Measurements from ENCODE around the gene SCGN.

SCGN gene

DNA sequence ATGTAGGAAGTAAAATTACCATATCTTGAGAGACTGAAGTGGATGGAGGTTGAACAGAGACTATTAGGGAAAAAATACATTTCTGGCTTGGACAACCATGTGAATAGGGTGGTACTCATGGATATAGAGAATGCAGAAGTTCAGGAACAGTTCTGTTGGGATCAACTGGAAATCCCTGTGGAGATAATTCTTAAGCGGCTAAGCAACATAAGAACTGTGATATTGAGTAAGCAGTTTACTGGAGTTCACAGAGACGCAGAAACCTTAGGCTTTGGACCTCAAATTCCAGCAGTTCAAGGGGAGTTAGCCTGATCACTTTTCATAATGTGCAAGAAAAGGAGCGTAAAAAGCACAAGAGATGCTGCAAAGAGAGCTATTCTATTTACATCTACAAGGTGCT, 78.9 kb downstream of the SCGN start:
- Histone ChIP-seq H3K79me2 (ENCODE audit: insufficient read depth, low read length) (no peaks in the 10 kb centered on the region), H3F3A (ENCODE audit: low read depth) (no peaks in the 10 kb centered on the region), H3K4me1 (ENCODE audit: insufficient read depth, low read length, poor library complexity, severe bottlenecking) (no peaks in the 10 kb centered on the region), H3K9me2 (replicated peaks; ENCODE audit: low read depth, low read length) (no peaks in the 10 kb centered on the region), H3K9me3 (ENCODE audit: insufficient read depth, low read depth, low read length) (no peaks in the 10 kb centered on the region), H3K36me3 (ENCODE audit: insufficient read depth, low read length) (no peaks in the 10 kb centered on the region), H4K20me1 (ENCODE audit: insufficient read depth, low read length, poor library complexity, severe bottlenecking) (no peaks in the 10 kb centered on the region), H3K27me3 (ENCODE audit: insufficient read depth, low read length, poor library complexity, severe bottlenecking) (no peaks in the 10 kb centered on the region), H3K4me3 (ENCODE audit: low read length, poor library complexity, severe bottlenecking) (no peak overlapping the region), H2AFZ (ENCODE audit: low read length) (no peak overlapping the region), H3K4me2 (ENCODE audit: low read depth, low read length, poor library complexity, severe bottlenecking) (no peak overlapping the region), H3K9ac (ENCODE audit: low read depth, low read length, poor library complexity, severe bottlenecking) (no peak overlapping the region)
- TF ChIP-seq EZH2phosphoT487 (IDR thresholded peaks at IDR 0.05; ENCODE audit: borderline replicate concordance) = no peak
- TF ChIP-seq, protein P1, sequence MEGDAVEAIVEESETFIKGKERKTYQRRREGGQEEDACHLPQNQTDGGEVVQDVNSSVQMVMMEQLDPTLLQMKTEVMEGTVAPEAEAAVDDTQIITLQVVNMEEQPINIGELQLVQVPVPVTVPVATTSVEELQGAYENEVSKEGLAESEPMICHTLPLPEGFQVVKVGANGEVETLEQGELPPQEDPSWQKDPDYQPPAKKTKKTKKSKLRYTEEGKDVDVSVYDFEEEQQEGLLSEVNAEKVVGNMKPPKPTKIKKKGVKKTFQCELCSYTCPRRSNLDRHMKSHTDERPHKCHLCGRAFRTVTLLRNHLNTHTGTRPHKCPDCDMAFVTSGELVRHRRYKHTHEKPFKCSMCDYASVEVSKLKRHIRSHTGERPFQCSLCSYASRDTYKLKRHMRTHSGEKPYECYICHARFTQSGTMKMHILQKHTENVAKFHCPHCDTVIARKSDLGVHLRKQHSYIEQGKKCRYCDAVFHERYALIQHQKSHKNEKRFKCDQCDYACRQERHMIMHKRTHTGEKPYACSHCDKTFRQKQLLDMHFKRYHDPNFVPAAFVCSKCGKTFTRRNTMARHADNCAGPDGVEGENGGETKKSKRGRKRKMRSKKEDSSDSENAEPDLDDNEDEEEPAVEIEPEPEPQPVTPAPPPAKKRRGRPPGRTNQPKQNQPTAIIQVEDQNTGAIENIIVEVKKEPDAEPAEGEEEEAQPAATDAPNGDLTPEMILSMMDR (conservative IDR thresholded peaks at IDR 0.05; ENCODE audit: low read length) = no peak

DNA sequence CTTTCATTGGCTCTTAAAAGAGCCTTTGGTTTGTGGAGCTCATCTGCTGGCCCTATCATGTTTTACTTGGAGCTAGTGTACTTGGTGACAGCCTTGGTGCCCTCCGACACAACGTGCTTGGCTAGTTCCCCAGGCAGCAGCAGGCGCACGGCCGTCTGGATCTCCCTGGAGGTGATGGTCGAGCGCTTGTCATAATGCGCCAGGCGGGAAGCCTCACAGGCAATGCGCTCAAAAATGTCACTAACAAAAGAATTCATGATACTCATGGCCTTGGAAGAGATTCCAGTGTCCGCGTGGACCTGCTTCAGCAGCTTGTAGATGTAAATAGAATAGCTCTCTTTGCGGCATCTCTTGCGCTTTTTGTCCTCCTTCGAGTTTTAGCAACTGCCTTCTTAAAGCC, 79.7 kb downstream of the SCGN start:
- Histone ChIP-seq H3K27me3 (ENCODE audit: insufficient read depth, low read length, poor library complexity, severe bottlenecking) (peaks cover 6% of the 10 kb centered on the region), H3K79me2 (ENCODE audit: insufficient read depth, low read length) (no peaks in the 10 kb centered on the region), H4K20me1 (ENCODE audit: insufficient read depth, low read length, poor library complexity, severe bottlenecking) (no peaks in the 10 kb centered on the region), H3F3A (ENCODE audit: low read depth) (no peaks in the 10 kb centered on the region), H3K4me3 (ENCODE audit: low read length, poor library complexity, severe bottlenecking) (no peak overlapping the region), H3K4me1 (ENCODE audit: insufficient read depth, low read length, poor library complexity, severe bottlenecking) (no peaks in the 10 kb centered on the region), H3K36me3 (ENCODE audit: insufficient read depth, low read length) (no peaks in the 10 kb centered on the region), H3K4me2 (ENCODE audit: low read depth, low read length, poor library complexity, severe bottlenecking) (no peak overlapping the region), H3K9me3 (ENCODE audit: insufficient read depth, low read depth, low read length) (peaks cover 4% of the 10 kb centered on the region; the same call in 1 of the 2 replicates), H3K9ac (ENCODE audit: low read depth, low read length, poor library complexity, severe bottlenecking) (no peak overlapping the region), H2AFZ (ENCODE audit: low read length) (no peak overlapping the region), H3K9me2 (replicated peaks; ENCODE audit: low read depth, low read length) (no peaks in the 10 kb centered on the region)
- TF ChIP-seq, protein P1 (conservative IDR thresholded peaks at IDR 0.05; ENCODE audit: low read length) = no peak
- no peak for TF ChIP-seq EZH2phosphoT487 (IDR thresholded peaks at IDR 0.05; ENCODE audit: borderline replicate concordance)

DNA sequence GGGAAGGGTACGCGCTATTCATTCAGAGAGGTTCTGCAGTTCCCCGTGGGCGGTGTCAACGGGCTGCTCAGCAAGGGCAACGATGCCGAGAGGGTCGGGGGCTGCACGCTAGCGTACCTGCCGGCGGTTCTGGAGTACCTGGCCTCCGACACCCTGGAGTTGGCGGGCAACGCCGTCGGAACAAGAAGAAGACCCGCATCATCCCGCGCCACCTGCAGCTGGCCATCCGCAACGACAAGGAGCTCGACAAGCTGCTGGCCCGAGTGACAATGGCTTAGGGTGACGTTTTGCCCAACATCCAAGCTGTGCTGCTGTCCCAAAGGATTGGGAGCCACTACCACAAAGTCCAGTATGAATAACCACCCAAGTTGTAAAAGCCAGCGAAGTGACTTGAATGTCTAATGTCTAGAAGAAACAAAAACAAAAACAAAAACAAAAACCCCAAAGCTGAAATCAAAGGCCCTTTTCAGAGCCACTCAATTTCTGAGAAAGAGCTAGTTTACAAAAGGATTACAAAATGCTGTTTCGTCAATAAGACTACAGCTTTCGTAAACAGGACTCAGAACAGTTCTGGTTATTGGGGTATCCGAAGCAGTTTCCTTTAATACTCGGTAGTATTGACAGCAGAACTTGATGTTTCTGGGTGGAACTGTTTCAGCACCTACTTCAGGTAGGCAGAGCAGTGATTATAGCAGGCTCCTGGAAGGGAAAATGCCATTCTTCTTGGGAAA, 80.6 kb downstream of the SCGN start:
- Histone ChIP-seq H2AFZ (ENCODE audit: low read length) (no peak overlapping the region), H3K9me3 (ENCODE audit: insufficient read depth, low read depth, low read length) (peaks cover 12% of the 10 kb centered on the region; the same call in 1 of the 2 replicates)
- TF ChIP-seq EZH2phosphoT487 (IDR thresholded peaks at IDR 0.05; ENCODE audit: borderline replicate concordance) = no peak
- TF ChIP-seq, protein P1 (conservative IDR thresholded peaks at IDR 0.05; ENCODE audit: low read length) = no peak

More for the DNA sequence above, 80.6 kb downstream of the SCGN start:
- Histone ChIP-seq H3K4me2 (ENCODE audit: low read depth, low read length, poor library complexity, severe bottlenecking) (no peak overlapping the region), H3K4me3 (ENCODE audit: low read length, poor library complexity, severe bottlenecking) (no peak overlapping the region), H3K9ac (ENCODE audit: low read depth, low read length, poor library complexity, severe bottlenecking) (no peak overlapping the region), H3F3A (ENCODE audit: low read depth) (no peaks in the 10 kb centered on the region), H3K36me3 (ENCODE audit: insufficient read depth, low read length) (no peaks in the 10 kb centered on the region), H3K27me3 (ENCODE audit: insufficient read depth, low read length, poor library complexity, severe bottlenecking) (peaks cover 6% of the 10 kb centered on the region), H3K79me2 (ENCODE audit: insufficient read depth, low read length) (no peaks in the 10 kb centered on the region), H3K4me1 (ENCODE audit: insufficient read depth, low read length, poor library complexity, severe bottlenecking) (no peaks in the 10 kb centered on the region), H4K20me1 (ENCODE audit: insufficient read depth, low read length, poor library complexity, severe bottlenecking) (no peaks in the 10 kb centered on the region), H3K9me2 (replicated peaks; ENCODE audit: low read depth, low read length) (no peaks in the 10 kb centered on the region)

Measured in Loucy (cell line).